ENCODE data around the gene P2RX7.
"Not testable (repeated sequence)": the region's sequence is repeated elsewhere in the genome, so short reads cannot be mapped to it uniquely, and the experiment has no call there.

The P2RX7 gene

DNA sequence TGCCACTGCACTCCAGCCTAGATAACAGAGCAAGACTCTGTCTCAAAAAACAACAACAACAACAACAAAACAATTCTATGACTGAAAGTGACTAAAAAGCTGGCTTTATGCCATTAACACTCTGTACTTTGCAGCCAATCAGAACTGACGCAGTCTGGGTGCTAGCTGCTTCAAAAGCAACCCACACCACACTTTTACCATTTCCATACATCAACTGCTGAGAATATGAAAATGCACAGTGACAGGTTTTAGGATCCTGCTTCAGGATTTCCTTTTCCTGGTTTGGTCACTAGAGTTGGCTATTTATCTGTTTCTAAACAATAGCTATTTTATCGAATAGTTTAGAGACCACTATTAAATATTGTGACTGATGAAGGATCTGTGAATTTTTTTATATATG is 54.1 kb downstream of the P2RX7 start:
- H3K4me3 ChIP-seq (ENCODE audit: low read length), result no peak overlapping the region
- TF ChIP-seq ZNF274 (IDR thresholded peaks at IDR 0.05; ENCODE audit: low read depth, low read length), result no peak

DNA sequence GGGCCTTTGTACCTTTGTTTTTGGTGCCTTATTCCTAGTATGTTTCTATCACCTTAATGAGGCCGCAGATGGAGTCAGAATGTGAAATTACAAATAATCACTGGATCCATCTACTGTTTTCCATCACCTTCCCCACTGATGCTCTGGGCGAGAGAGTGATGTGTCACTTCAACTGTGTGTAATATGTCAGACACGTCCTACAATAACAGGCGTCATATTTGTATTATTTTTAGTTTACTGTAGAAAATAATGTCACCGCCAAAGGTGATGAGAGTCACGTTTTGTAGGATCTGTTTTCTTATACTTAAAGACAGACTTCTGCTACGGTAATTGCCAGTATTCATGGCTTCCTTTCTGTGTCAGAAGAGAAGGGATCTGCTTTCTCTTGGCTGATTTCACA is 54.8 kb downstream of the P2RX7 start:
- no peak overlapping the region for H3K4me3 ChIP-seq (ENCODE audit: low read length)
- TF ChIP-seq ZNF274 (IDR thresholded peaks at IDR 0.05; ENCODE audit: low read depth, low read length), result no peak

DNA sequence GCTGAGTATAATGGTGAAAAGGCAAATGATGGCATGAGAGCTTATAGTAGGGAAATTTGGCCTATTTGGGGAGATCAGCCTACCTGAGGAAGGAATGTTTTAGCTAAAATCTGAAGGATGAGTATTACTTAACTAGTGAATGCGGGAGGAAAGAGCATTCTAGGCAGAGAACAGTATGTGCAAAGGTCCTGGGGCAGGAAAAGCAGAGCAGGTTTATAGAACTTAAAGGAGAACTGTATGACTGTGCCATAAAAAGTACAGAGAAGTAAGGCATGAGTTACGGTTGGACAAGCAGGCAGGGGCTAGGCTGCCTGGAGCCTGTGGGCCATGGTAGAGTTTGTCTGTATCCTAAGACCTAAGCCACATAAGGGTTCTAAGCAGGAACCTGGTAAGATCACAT is 55.6 kb downstream of the P2RX7 start:
- no peak overlapping the region for H3K4me3 ChIP-seq (ENCODE audit: low read length)
- TF ChIP-seq ZNF274 (IDR thresholded peaks at IDR 0.05; ENCODE audit: low read depth, low read length), result no peak

DNA sequence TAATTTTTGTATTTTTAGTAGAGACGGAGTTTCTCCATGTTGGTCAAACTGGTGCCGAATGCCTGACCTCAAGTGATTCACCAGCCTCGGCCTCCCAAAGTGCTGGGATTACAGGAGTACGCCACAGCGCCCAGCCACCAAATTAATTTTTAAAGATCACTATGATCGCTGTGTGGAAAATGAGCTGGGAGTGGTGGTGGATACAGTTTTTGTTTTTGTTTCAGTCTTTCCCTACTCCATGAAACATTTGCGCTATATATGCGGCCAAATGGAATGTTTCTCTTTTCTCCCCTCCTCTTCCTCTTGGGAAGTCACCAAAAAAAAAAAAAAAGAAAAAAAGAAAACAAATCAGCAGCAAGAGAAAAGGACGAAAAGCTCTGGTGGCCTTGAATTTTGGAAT is 56.5 kb downstream of the P2RX7 start:
- no peak overlapping the region for H3K4me3 ChIP-seq (ENCODE audit: low read length)
- no peak for TF ChIP-seq ZNF274 (IDR thresholded peaks at IDR 0.05; ENCODE audit: low read depth, low read length)

DNA sequence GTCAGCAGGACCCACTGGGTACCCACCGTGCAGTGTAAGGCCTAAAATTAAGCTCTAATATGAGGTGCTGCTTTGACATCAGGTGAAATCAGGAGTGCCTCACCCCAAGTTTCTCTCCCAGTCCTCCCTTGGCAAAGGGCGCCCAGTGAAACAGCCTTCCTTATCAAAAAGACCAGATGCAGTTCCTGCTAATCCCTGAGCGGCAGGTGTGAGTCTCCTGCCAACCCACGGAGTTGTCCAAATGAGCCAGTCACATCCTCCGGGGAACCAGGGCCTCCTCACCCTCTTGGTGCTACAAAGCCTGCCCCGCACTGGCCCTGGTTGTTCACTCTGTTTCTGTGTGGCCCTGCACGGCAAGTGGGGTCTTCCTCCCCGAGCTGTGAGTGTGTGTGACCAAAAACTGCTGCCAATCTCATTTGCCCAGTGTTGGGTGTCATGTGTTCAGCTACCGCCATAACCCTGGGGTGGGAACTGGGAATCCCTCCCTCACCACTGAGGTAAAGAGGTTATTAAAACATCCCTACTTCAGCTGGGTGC is 57.0 kb downstream of the P2RX7 start:
- no peak for TF ChIP-seq ZNF274 (IDR thresholded peaks at IDR 0.05; ENCODE audit: low read depth, low read length)
- no peak overlapping the region for H3K4me3 ChIP-seq (ENCODE audit: low read length)

DNA sequence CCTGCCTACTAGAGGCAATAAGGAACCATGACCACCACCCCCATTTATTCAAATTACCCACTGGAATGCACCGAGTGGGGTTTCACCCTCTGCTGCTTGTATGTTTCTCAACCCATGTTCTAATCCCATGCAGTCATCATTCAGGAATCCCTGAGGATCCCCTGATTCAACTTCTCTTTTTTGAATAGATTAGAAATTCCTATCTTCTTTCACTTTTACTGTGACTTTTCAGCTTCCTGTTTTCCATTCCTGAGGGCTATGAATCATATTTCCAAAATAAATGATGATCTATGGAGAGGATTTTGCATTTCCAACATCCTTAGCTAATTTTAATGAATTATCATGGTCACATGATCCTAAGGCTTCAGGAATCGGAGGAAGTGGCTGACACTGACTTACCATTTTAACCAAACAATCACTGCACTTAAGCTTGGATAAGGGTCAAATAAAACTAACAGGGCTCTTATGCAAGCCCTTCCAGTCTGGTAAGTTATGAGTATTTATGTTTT is 57.9 kb downstream of the P2RX7 start:
- no peak for TF ChIP-seq ZNF274 (IDR thresholded peaks at IDR 0.05; ENCODE audit: low read depth, low read length)

DNA sequence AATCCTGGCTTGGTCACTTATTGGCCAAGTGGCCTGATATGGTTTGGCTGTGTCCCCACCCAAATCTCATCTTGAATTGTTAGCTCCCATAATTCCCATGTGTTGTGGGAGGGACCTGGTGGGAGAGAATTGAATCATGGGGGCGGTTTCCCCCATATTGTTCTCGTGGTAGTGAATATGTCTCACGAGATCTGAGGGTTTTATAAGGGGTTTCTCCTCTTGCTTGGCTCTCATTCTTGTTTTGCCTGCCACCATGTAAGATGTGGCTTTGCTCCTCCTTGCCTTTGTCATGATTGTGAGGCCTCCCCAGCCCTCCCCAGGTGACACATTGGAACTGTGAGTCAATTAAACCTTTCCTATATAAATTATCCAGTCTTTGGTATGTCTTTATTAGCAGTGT is 58.5 kb downstream of the P2RX7 start:
- TF ChIP-seq ZNF274 (IDR thresholded peaks at IDR 0.05; ENCODE audit: low read depth, low read length), result no peak
- no peak overlapping the region for H3K4me3 ChIP-seq (ENCODE audit: low read length)

More for the DNA sequence above, 57.9 kb downstream of the P2RX7 start:
- H3K4me3 ChIP-seq (ENCODE audit: low read length), result no peak overlapping the region

DNA sequence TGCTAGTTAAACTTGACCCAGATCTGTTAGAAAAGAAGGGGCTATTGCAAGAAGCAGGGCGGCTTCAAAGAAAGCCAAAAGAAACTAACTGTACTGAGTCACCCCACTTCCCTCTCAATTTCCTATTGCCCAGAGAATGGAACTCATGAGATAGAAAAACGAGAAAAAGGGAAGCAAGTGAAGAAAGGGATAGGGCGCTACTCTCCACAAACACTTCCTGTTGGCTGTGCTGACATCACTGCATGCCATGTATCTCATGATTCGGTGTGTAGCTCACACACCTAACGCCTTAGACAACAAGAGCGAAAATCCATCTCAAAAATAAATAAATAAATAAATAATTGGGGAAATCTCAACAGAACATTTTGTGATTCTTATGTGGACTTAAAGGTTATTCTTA is 64.2 kb downstream of the P2RX7 start:
- no peak overlapping the region for H3K4me3 ChIP-seq (ENCODE audit: low read length)
- no peak for TF ChIP-seq ZNF274 (IDR thresholded peaks at IDR 0.05; ENCODE audit: low read depth, low read length)

DNA sequence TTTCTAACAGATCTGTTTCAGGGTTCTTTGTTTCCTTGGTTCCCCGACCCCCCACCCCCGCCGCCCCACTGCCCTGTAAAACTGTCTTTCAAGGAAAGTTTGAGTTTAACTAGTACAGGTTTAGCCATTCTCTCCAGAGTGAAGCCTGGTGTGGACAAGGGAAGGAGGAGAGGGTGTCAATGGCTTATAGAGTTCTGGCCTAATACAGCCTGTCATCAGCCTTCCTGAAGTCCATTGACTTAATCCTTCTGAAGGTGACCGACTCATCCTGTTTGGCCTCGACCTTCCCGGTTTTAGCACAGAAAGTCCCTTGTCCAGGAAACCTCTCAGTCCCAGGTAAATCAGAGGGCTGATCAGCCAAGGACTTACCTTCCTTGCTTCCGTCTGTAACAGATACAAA is 66.3 kb downstream of the P2RX7 start:
- no peak overlapping the region for H3K4me3 ChIP-seq (ENCODE audit: low read length)
- TF ChIP-seq ZNF274 (IDR thresholded peaks at IDR 0.05; ENCODE audit: low read depth, low read length), result no peak

DNA sequence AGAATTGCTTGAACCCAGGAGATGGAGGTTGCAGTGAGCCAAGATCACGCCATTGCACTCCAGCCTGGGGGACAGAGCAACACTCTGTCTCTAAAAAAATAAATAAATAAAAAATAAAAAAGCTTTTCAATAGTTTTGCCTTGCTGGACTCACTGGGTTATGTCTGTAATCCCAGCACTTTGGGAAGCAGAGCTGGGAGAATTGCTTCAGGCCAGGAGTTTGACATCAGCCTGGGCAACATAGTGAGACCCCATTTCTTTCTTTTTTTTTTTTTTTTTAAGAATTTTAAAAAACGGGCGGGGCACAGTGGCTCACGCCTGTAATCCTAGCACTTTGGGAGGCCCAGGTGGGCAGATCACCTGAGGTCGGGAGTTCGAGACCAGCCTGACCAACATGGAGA is 68.5 kb downstream of the P2RX7 start:
- not testable (repeated sequence) for H3K4me3 ChIP-seq (ENCODE audit: low read length)

DNA sequence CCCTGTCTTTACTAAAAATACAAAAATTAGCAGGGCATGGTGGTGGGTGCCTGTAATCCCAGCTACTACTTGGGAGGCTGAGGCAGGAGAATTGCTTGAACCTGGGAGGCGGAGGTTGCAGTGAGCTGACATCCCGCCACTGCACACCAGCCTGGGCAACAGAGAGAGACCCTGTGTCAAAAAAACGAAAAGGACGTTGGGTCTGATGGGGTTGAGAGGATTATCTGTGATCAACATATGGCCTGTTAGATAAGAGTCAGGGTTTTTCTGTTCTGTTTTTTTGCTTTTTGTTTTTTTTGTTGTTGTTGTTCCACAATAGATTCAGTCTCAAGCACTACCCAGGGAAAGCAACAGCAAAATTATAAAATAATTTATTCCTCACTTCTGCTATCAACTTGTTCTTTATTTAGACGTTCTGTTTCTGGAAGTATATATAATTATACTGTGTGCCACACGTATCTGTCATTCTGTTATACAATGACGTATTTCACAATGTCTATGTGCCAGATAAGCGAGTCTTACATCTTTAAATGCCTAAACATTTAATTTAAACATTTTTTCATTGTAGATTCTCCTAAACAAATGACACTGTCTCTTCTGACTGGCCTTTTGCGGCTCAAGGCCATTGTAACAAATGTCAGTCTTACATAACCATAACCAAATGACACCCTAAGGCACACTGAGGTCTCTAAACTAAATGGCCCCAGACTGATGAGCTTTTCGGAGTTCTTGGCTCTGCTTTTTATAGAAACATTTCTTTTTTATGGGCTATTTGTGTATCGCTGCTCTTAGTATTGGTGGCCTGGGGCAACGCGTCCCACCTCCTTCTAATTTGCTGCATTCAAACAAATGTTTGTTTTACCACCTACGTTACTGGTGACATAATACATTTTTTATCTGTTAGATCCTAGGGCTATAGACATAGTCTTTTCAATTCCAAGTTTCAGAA is 70.0 kb downstream of the P2RX7 start:
- TF ChIP-seq ZNF274 (IDR thresholded peaks at IDR 0.05; ENCODE audit: low read depth, low read length), result no peak
- no peak overlapping the region for H3K4me3 ChIP-seq (ENCODE audit: low read length)

DNA sequence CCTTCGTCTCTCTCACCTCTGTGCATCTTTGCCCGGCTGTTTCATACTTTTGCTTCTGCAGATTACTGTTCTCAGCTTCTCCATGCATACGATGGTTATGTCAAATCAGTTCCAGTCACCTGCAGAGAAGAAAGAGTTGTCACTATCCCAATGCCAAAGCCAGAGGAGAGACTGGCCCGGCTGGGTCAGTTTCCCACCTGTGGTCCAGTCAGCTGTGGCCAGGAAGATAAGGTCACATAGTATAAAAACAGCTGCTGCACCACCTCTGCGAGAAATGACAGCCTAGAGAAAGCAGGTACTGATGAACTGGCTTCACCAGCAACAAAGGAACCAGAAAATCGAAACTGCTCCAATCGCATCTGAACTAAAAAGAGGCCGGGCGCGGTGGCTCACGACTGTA is 70.8 kb downstream of the P2RX7 start:
- no peak for TF ChIP-seq ZNF274 (IDR thresholded peaks at IDR 0.05; ENCODE audit: low read depth, low read length)
- H3K4me3 ChIP-seq (ENCODE audit: low read length), result no peak overlapping the region

DNA sequence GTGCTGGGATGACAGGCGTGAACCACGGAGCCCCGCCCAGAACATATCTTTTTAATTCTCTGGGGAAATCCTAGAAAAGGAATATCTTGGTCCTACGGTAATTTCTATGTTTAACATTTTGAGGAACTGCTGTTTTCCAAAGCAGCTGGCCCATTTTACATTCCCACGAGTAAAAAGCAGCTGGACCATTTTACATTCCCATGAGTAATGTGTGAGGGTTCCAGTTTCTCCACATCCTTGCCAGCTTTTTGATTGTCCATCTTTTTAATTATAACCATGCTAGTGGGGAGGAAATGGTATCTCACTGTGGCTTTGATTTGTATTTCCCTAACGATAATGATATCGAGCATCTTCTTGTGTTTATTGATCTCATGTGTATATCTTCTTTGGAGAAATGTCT is 72.8 kb downstream of the P2RX7 start:
- no peak overlapping the region for H3K4me3 ChIP-seq (ENCODE audit: low read length)
- TF ChIP-seq ZNF274 (IDR thresholded peaks at IDR 0.05; ENCODE audit: low read depth, low read length), result no peak

DNA sequence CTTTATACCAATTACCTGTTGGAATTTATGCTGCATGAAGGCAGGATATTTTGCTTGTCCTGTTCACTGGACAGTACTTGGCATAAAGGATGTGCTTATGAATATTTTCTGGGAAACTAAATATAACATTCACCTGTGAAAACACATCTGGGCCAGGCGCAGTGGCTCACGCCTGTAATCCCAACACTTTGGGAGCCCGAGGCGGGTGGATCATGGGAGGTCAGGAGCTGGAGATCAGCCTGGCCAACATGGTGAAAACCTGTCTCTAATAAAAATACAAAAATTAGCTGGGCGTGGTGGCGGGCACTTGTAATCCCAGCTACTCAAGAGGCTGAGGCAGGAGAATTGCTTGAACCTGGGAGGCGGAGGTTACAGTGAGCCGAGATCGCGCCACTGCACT is 75.9 kb downstream of the P2RX7 start:
- not testable (repeated sequence) for H3K4me3 ChIP-seq (ENCODE audit: low read length)

DNA sequence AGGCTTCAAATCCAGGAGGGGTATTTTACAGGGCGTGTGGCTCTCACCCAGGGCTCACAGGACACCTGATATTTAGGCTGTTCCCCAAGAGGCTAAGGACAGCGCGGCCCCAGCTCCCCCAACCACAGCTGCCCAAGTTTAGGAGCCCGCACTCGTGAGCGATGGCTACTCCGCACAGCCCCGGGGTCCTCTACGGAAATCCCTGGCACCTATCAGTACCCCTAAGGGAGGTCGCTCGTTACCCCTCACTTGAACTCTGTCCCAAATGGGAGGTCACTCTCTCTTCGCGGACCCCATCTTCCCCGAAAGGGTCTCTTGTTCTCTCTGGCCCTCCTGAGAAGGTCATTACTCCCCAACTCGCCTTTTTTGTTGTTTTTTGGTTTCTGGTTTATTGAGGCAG is 76.5 kb downstream of the P2RX7 start:
- no peak for TF ChIP-seq ZNF274 (IDR thresholded peaks at IDR 0.05; ENCODE audit: low read depth, low read length)
- peak overlapping the region; percentile 69; the same call in 1 of the 2 replicates for H3K4me3 ChIP-seq (ENCODE audit: low read length)
